ENCODE measurements around the gene MYL2. TPM values are rescaled to one million over a fixed set of nuclear protein-coding genes. Genes with fewer than 3 reads are reported as not detected.

The MYL2 gene
- total RNA-seq, 4 donors from 2014 or later, result not detected

GRCh38 chr12:110940933-110941332 is 20.6 kb upstream of the MYL2 start:
- Histone ChIP-seq H3K4me3 (no peak overlapping the region), H3K27ac (no peak overlapping the region), H3K36me3 (no peaks in the 10 kb centered on the region), H3K9me3 (no peaks in the 10 kb centered on the region), H3K4me1 (peaks cover 5% of the 10 kb centered on the region), H3K27me3 (peaks cover 35% of the 10 kb centered on the region)
- TF ChIP-seq EP300 (IDR thresholded peaks at IDR 0.05) (no peak), POLR2A (IDR thresholded peaks at IDR 0.05) (no peak), POLR2AphosphoS5 (IDR thresholded peaks at IDR 0.05) (no peak), CTCF (IDR thresholded peaks at IDR 0.05) (no peak)
- WGBS, result 71% methylated on average over 7 of the region's 7 CpGs
- no peak for DNase-seq (ENCODE audit: low spot score in 2 of 2)

DNA sequence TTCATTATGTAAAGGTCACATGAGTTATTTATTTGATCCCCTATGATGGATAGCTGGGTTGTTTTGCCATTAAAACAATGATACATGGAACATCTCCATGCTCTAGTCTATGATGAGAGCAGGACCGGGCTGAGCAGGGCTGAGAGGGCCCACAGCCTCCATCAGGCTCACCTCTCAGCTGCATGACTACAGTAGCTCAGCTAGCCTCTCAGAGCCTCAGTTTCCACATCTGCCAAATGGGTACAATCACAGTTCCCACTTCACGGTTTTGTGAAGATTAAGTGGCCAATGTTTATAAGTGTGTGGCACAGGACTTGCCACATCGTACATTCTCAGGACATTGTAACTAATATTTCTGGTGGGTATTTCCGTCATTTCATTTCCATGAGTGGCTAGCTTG is 19.9 kb upstream of the MYL2 start:
- WGBS, result 95% methylated on average over 4 of the region's 4 CpGs
- peaks cover 5% of the 10 kb centered on the region for H3K4me1 ChIP-seq
- H3K27me3 ChIP-seq, result peaks cover 35% of the 10 kb centered on the region
- H3K9me3 ChIP-seq, result no peaks in the 10 kb centered on the region
- TF ChIP-seq EP300 (IDR thresholded peaks at IDR 0.05), result no peak
- no peak for TF ChIP-seq POLR2AphosphoS5 (IDR thresholded peaks at IDR 0.05)
- TF ChIP-seq POLR2A (IDR thresholded peaks at IDR 0.05), result no peak
- H3K36me3 ChIP-seq, result no peaks in the 10 kb centered on the region
- H3K27ac ChIP-seq, result no peak overlapping the region
- no peak overlapping the region for H3K4me3 ChIP-seq
- DNase-seq (ENCODE audit: low spot score in 2 of 2), result no peak

- H3K36me3 ChIP-seq, result no peaks in the 10 kb centered on the region
- TF ChIP-seq CTCF (IDR thresholded peaks at IDR 0.05) (peak; percentile 70 to 87), POLR2A (IDR thresholded peaks at IDR 0.05) (no peak), POLR2AphosphoS5 (IDR thresholded peaks at IDR 0.05) (no peak), EP300 (IDR thresholded peaks at IDR 0.05) (no peak)
- H3K27ac ChIP-seq, result no peak overlapping the region
- no peak overlapping the region for H3K4me3 ChIP-seq
- no peaks in the 10 kb centered on the region for H3K9me3 ChIP-seq
- H3K4me1 ChIP-seq, result peaks cover 5% of the 10 kb centered on the region
- no peak for DNase-seq (ENCODE audit: low spot score in 2 of 2)
- WGBS, result 4% methylated on average over 21 of the region's 21 CpGs
- peaks cover 31% of the 10 kb centered on the region for H3K27me3 ChIP-seq
These were observed 16.8 kb upstream of the MYL2 start for GRCh38 chr12:110937104-110937641.

DNA sequence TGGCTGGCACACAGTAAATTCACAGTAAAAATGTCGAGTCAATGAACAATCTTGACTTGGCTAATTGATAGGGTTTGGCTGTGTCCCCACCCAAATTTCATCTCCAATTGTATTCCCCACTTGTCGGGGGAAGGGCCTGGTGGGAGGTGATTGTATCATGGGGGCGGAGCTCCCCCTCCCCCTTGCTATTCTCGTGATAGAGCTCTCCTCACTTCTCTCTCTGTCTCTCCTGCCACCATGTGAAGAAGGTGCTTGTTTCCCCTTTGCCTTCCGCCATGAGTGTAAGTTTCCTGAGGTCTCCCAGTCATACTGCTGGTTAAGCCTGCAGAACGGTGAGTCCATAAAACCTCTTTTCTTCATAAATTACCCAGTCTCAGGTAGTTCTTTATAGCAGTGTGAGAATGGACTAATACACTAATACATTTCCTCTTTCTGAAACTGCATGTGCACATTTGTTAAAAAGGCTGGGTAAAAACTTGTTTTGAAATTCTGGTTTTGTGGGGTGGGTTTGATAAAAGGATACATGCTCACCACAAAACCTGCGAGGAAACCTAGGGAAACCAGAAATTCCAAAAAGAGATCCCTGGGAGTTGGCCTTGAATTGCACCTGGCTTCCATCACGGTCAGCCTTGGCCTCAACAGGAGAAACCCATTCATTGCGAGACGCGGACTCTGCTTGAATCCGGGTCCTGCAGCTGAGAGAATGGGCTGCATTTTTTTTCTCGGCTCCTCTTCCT is 16.2 kb upstream of the MYL2 start:
- WGBS, result 28% methylated on average over 13 of the region's 13 CpGs
- TF ChIP-seq CTCF (IDR thresholded peaks at IDR 0.05) (no peak), EP300 (IDR thresholded peaks at IDR 0.05) (no peak), POLR2A (IDR thresholded peaks at IDR 0.05) (no peak), POLR2AphosphoS5 (IDR thresholded peaks at IDR 0.05) (no peak)
- Histone ChIP-seq H3K4me3 (no peak overlapping the region), H3K27ac (no peak overlapping the region), H3K9me3 (no peaks in the 10 kb centered on the region), H3K27me3 (peaks cover 37% of the 10 kb centered on the region), H3K36me3 (no peaks in the 10 kb centered on the region), H3K4me1 (peaks cover 5% of the 10 kb centered on the region)
- no peak for DNase-seq (ENCODE audit: low spot score in 2 of 2)

DNA sequence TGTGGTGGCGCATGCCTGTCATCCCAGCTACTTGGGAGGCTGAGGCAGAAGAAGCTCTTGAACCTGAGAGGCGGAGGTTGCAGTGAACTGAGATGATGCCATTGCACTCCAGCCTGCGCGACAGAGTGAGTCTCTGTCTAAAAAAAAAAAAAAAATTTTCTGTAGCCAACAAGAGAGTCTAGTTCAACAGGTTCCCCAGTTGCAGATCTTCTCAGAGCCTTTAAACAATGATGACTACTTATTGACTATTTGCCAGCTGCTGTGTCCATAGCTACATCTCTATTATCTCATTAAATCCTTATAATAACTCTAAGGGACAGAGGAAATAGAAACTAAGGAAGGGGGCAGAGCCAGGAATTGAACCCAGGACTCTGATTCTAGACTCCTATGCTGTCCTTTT is 15.2 kb upstream of the MYL2 start:
- no peak for DNase-seq (ENCODE audit: low spot score in 2 of 2)
- H3K4me1 ChIP-seq, result peaks cover 5% of the 10 kb centered on the region
- no peaks in the 10 kb centered on the region for H3K9me3 ChIP-seq
- H3K27ac ChIP-seq, result no peak overlapping the region
- TF ChIP-seq EP300 (IDR thresholded peaks at IDR 0.05) (no peak), POLR2AphosphoS5 (IDR thresholded peaks at IDR 0.05) (no peak), CTCF (IDR thresholded peaks at IDR 0.05) (no peak), POLR2A (IDR thresholded peaks at IDR 0.05) (no peak)
- H3K4me3 ChIP-seq, result no peak overlapping the region
- 94% methylated on average over 4 of the region's 4 CpGs for WGBS
- peaks cover 34% of the 10 kb centered on the region for H3K27me3 ChIP-seq
- H3K36me3 ChIP-seq, result no peaks in the 10 kb centered on the region

All from suprapubic skin (tissue), 4 donors.